ENCODE data around the gene IGDCC3.

The IGDCC3 gene

GRCh38 chr15:65412556-65412955, 34.8 kb upstream of the IGDCC3 start:
- Histone ChIP-seq H3K27ac (replicated peaks) (no peak overlapping the region), H3K4me3 (replicated peaks; ENCODE audit: insufficient read depth, low read length) (no peak overlapping the region), H3K27me3 (ENCODE audit: insufficient read depth, poor library complexity, severe bottlenecking) (no peaks in the 10 kb centered on the region)
- no peak for DNase-seq (ENCODE audit: low read depth in 1 of 2, low spot score in 1 of 2)
- TF ChIP-seq POLR2AphosphoS5 (IDR thresholded peaks at IDR 0.05; ENCODE audit: low read depth) (no peak), CTCF (IDR thresholded peaks at IDR 0.05; ENCODE audit: insufficient read depth, low read length) (no peak), SPI1 (IDR thresholded peaks at IDR 0.05; ENCODE audit: borderline replicate concordance, low read depth) (no peak), REST (IDR thresholded peaks at IDR 0.05; ENCODE audit: insufficient replicate concordance, low read depth) (no peak), GABPA (IDR thresholded peaks at IDR 0.05; ENCODE audit: low read depth) (no peak)

GRCh38 chr15:65411465-65412071, 33.8 kb upstream of the IGDCC3 start:
- TF ChIP-seq SPI1 (IDR thresholded peaks at IDR 0.05; ENCODE audit: borderline replicate concordance, low read depth) (no peak), GABPA (IDR thresholded peaks at IDR 0.05; ENCODE audit: low read depth) (no peak), CTCF (IDR thresholded peaks at IDR 0.05; ENCODE audit: insufficient read depth, low read length) (no peak), REST (IDR thresholded peaks at IDR 0.05; ENCODE audit: insufficient replicate concordance, low read depth) (no peak), POLR2AphosphoS5 (IDR thresholded peaks at IDR 0.05; ENCODE audit: low read depth) (no peak)
- no peak overlapping the region for H3K27ac ChIP-seq (replicated peaks)
- H3K27me3 ChIP-seq (ENCODE audit: insufficient read depth, poor library complexity, severe bottlenecking), result no peaks in the 10 kb centered on the region
- no peak for DNase-seq (ENCODE audit: low read depth in 1 of 2, low spot score in 1 of 2)
- H3K4me3 ChIP-seq (replicated peaks; ENCODE audit: insufficient read depth, low read length), result no peak overlapping the region

GRCh38 chr15:65410972-65411371, 33.2 kb upstream of the IGDCC3 start:
- Histone ChIP-seq H3K27me3 (ENCODE audit: insufficient read depth, poor library complexity, severe bottlenecking) (no peaks in the 10 kb centered on the region), H3K27ac (replicated peaks) (no peak overlapping the region), H3K4me3 (replicated peaks; ENCODE audit: insufficient read depth, low read length) (no peak overlapping the region)
- TF ChIP-seq CTCF (IDR thresholded peaks at IDR 0.05; ENCODE audit: insufficient read depth, low read length) (no peak), GABPA (IDR thresholded peaks at IDR 0.05; ENCODE audit: low read depth) (no peak), SPI1 (IDR thresholded peaks at IDR 0.05; ENCODE audit: borderline replicate concordance, low read depth) (no peak), REST (IDR thresholded peaks at IDR 0.05; ENCODE audit: insufficient replicate concordance, low read depth) (no peak), POLR2AphosphoS5 (IDR thresholded peaks at IDR 0.05; ENCODE audit: low read depth) (no peak)
- DNase-seq (ENCODE audit: low read depth in 1 of 2, low spot score in 1 of 2), result no peak
